Gastroesophageal sphincter (tissue), 4 donors: ENCODE data around the gene TMED8. TPM values are rescaled to one million over a fixed set of nuclear protein-coding genes. Genes with fewer than 3 reads are reported as not detected.

Source experiments
- ATAC-seq: fragments of 150-250 bp; one replicate; pipeline ENCODE4 v1.9.1; 2016; ENCODE audit warnings: mild to moderate bottlenecking, moderate library complexity
- H3K27ac ChIP-seq, 4 donors: fragments of 200-600 bp; sonication (generic) in 3 of 4; 1 replicate in 3 of 4; 2 replicates in 1 of 4; pipeline ENCODE4 v1.5.1; 2016 to 2019
- H3K27me3 ChIP-seq: fragments of 200-600 bp; sonication (generic); one replicate; pipeline ENCODE4 v1.5.1; 2019
- H3K36me3 ChIP-seq, 2 donors: fragments of 200-600 bp; sonication (generic); one replicate each; pipeline ENCODE4 v1.5.1; 2019; ENCODE audit warnings: control low read depth in 1 of 2
- H3K4me1 ChIP-seq, 3 donors: fragments of 200-600 bp; sonication (generic); 1 replicate in 2 of 3; 2 replicates in 1 of 3; pipeline ENCODE4 v1.5.1; 2016 to 2019; ENCODE audit warnings: control low read depth in 2 of 3
- H3K4me3 ChIP-seq, 2 donors: fragments of 200-600 bp; sonication (generic); one replicate each; pipeline ENCODE4 v1.5.1; 2019; ENCODE audit warnings: mild to moderate bottlenecking in 1 of 2, moderate library complexity in 1 of 2
- H3K9me3 ChIP-seq, 3 donors: fragments of 200-600 bp; sonication (generic); one replicate each; pipeline ENCODE4 v1.5.1; 2017 to 2019; ENCODE audit warnings: control low read depth in 2 of 3
- CTCF ChIP-seq, 4 experiments: fragments of 200-600 bp in 2 of 4; fragments of 450-650 bp in 2 of 4; sonication (generic) in 1 of 4; IDR thresholded peaks; one replicate each; pipeline ENCODE4 v1.5.1; 2017 to 2019; ENCODE audit warnings: antibody characterized with exemption in 4 of 4, mild to moderate bottlenecking in 2 of 4, moderate library complexity in 2 of 4
- EP300 ChIP-seq: sonication (generic); formaldehyde crosslinking; IDR thresholded peaks from one replicate; pipeline ENCODE4 v1.6.1; 2017; ENCODE audit warnings: antibody characterized with exemption, mild to moderate bottlenecking
- POLR2A ChIP-seq, 2 donors: fragments of 450-650 bp; IDR thresholded peaks; one replicate each; pipeline ENCODE4 v1.6.1; 2017; ENCODE audit warnings: antibody characterized with exemption in 2 of 2, mild to moderate bottlenecking in 2 of 2, moderate library complexity in 1 of 2
- POLR2AphosphoS5 ChIP-seq: sonication (generic); formaldehyde crosslinking; IDR thresholded peaks from one replicate; pipeline ENCODE4 v1.6.1; 2017; ENCODE audit warnings: antibody characterized with exemption
- WGBS, 2 donors: methylation state at CpG; one replicate each; pipeline ENCODE4 v1.1.5; 2018; ENCODE audit warnings: low coverage in 1 of 2; 5-methylcytosine and 5-hydroxymethylcytosine counted together
- total RNA-seq, 4 donors: library from RNA; depleted of rRNA; stranded (reverse); fragments of >200 nt; gene quantifications; one replicate each; pipeline ENCODE4 v1.1.0, GENCODE V29; 2016

The TMED8 gene
- total RNA-seq, 4 donors from 2014 or later = 16.6 to 21.4 (median 20.7) TPM

- Histone ChIP-seq H3K27ac (peak overlapping the region in 1 of 4 donors; percentile 30), H3K36me3 (peaks cover 0 to 74% of the 10 kb centered on the region in 2 donors), H3K4me1 (peaks cover 0 to 35% (median 0%) of the 10 kb centered on the region in 3 donors), H3K4me3 (no peak overlapping the region), H3K27me3 (no peaks in the 10 kb centered on the region), H3K9me3 (no peaks in the 10 kb centered on the region)
- WGBS, 2 donors = 50 to 87% methylated on average over 2 to 4 of the region's 4 CpGs
- peak; percentile 81 for ATAC-seq
- TF ChIP-seq POLR2A (IDR thresholded peaks at IDR 0.05) (no peak), CTCF (IDR thresholded peaks at IDR 0.05) (no peak), EP300 (no peak), POLR2AphosphoS5 (no peak)
Measured at GRCh38 chr14:77303417-77304156, 73.3 kb downstream of the TMED8 start.

- WGBS, 2 donors = 92% methylated on average over 4 to 5 of the region's 5 CpGs
- H3K36me3 ChIP-seq = peaks cover 0 to 80% of the 10 kb centered on the region in 2 donors
- no peak overlapping the region for H3K4me3 ChIP-seq
- H3K4me1 ChIP-seq = peaks cover 0 to 35% (median 0%) of the 10 kb centered on the region in 3 donors
- TF ChIP-seq EP300 (no peak), POLR2AphosphoS5 (no peak), POLR2A (IDR thresholded peaks at IDR 0.05) (no peak), CTCF (IDR thresholded peaks at IDR 0.05) (no peak)
- no peaks in the 10 kb centered on the region for H3K9me3 ChIP-seq
- H3K27ac ChIP-seq = peak overlapping the region in 1 of 4 donors; percentile 30
- ATAC-seq = no peak
- no peaks in the 10 kb centered on the region for H3K27me3 ChIP-seq
Measured at GRCh38 chr14:77302926-77303325, 74.0 kb downstream of the TMED8 start.

- Histone ChIP-seq H3K9me3 (no peaks in the 10 kb centered on the region), H3K4me1 (peaks cover 0 to 21% (median 0%) of the 10 kb centered on the region in 3 donors), H3K4me3 (no peak overlapping the region), H3K36me3 (peaks cover 0 to 97% of the 10 kb centered on the region in 2 donors), H3K27ac (no peak overlapping the region), H3K27me3 (no peaks in the 10 kb centered on the region)
- no peak for ATAC-seq
- TF ChIP-seq POLR2A (IDR thresholded peaks at IDR 0.05) = no peak
- no peak for TF ChIP-seq POLR2AphosphoS5
- peak in 3 of 4 experiments; percentile 56 to 71 (median 61) for TF ChIP-seq CTCF (IDR thresholded peaks at IDR 0.05)
- no peak for TF ChIP-seq EP300
- WGBS, 2 donors = 0% methylated on average over 4 of the region's 10 CpGs; no CpG with 5 or more reads in 1 of the 2 donors
Measured at GRCh38 chr14:77301103-77301502, 75.8 kb downstream of the TMED8 start.

- Histone ChIP-seq H3K27me3 (no peaks in the 10 kb centered on the region), H3K4me3 (no peak overlapping the region), H3K9me3 (no peaks in the 10 kb centered on the region), H3K4me1 (peaks cover 0 to 14% (median 0%) of the 10 kb centered on the region in 3 donors), H3K27ac (no peak overlapping the region), H3K36me3 (peaks cover 0 to 95% of the 10 kb centered on the region in 2 donors)
- no peak for ATAC-seq
- WGBS, 2 donors = 66 to 100% methylated on average over 1 to 4 of the region's 4 CpGs
- no peak for TF ChIP-seq EP300
Measured at GRCh38 chr14:77299771-77300170, 77.1 kb downstream of the TMED8 start.

GRCh38 chr14:77296906-77297305 is 80.0 kb downstream of the TMED8 start:
- H3K9me3 ChIP-seq = no peaks in the 10 kb centered on the region
- no peak overlapping the region for H3K27ac ChIP-seq
- no peak overlapping the region for H3K4me3 ChIP-seq
- TF ChIP-seq CTCF (IDR thresholded peaks at IDR 0.05) = no peak
- TF ChIP-seq POLR2AphosphoS5 = no peak
- TF ChIP-seq EP300 = no peak
- TF ChIP-seq POLR2A (IDR thresholded peaks at IDR 0.05) = no peak
- H3K27me3 ChIP-seq = no peaks in the 10 kb centered on the region
- 82 to 90% methylated on average over 5 to 8 of the region's 8 CpGs for WGBS, 2 donors
- H3K4me1 ChIP-seq = peaks cover 0 to 6% (median 0%) of the 10 kb centered on the region in 3 donors
- peaks cover 0 to 94% of the 10 kb centered on the region in 2 donors for H3K36me3 ChIP-seq
- ATAC-seq = no peak
